Activated effector memory CD4-positive, alpha-beta T cell treated with Interleukin-2 at 50 U/mL for 16 hours (primary cell): ENCODE measurements around the gene ZNF784.
A peak's percentile ranks its signal among the peaks of the same experiment; 100 is the strongest.

Source experiments
- DNase-seq: peaks from one replicate; pipeline ENCODE4 v3.0.0-alpha.2; 2020

ZNF784 gene

GRCh38 chr19:55642153-55643002 lies 18.0 kb upstream of the ZNF784 start:
- DNase-seq: no peak

- no peak for DNase-seq
Observed at GRCh38 chr19:55641426-55642152, 17.2 kb upstream of the ZNF784 start.

- DNase-seq: peak; percentile 46
Observed at GRCh38 chr19:55640577-55641425, 16.4 kb upstream of the ZNF784 start, which contains the start of gene ZNF580. Gene ZNF580 (plus strand): TSS chr19:55641002. CDS start chr19:55642509, 1,507 bp downstream.

GRCh38 chr19:55640043-55640576 lies 15.7 kb upstream of the ZNF784 start:
- peak; percentile 65 for DNase-seq

GRCh38 chr19:55638864-55639359 lies 14.5 kb upstream of the ZNF784 start:
- peak; percentile 38 for DNase-seq

- no peak for DNase-seq
Observed at GRCh38 chr19:55637534-55637933, 13.2 kb upstream of the ZNF784 start.

- DNase-seq: no peak
Observed at GRCh38 chr19:55636723-55637122, 12.4 kb upstream of the ZNF784 start.

GRCh38 chr19:55635856-55636440 lies 11.6 kb upstream of the ZNF784 start:
- no peak for DNase-seq

- no peak for DNase-seq
Observed at GRCh38 chr19:55635334-55635717, 11.0 kb upstream of the ZNF784 start.

GRCh38 chr19:55633861-55634260 lies 9.5 kb upstream of the ZNF784 start:
- no peak for DNase-seq

- DNase-seq: peak; percentile 62
Observed at GRCh38 chr19:55632463-55632834, 8.1 kb upstream of the ZNF784 start.

- peak; percentile 39 for DNase-seq
Observed at GRCh38 chr19:55626350-55626749, 2.0 kb upstream of the ZNF784 start.

GRCh38 chr19:55625004-55625326 lies 599 bp upstream of the ZNF784 start:
- DNase-seq: no peak

GRCh38 chr19:55623561-55623960 lies 805 bp downstream of the ZNF784 start:
- DNase-seq: no peak

GRCh38 chr19:55623130-55623529 lies 1.2 kb downstream of the ZNF784 start:
- DNase-seq: no peak

GRCh38 chr19:55622242-55622969 lies 2.0 kb downstream of the ZNF784 start:
- no peak for DNase-seq

- DNase-seq: no peak
Observed at GRCh38 chr19:55621673-55622231, 2.6 kb downstream of the ZNF784 start.

GRCh38 chr19:55621205-55621672 lies 3.1 kb downstream of the ZNF784 start:
- no peak for DNase-seq

GRCh38 chr19:55620410-55621204 lies 3.8 kb downstream of the ZNF784 start:
- no peak for DNase-seq

- DNase-seq: no peak
Observed at GRCh38 chr19:55619286-55619685, 5.1 kb downstream of the ZNF784 start.
